Stomach smooth muscle (tissue), 2 donors: ENCODE results near the gene GPATCH1.
"Not testable (repeated sequence)": the region's sequence is repeated elsewhere in the genome, so short reads cannot be mapped to it uniquely, and the experiment has no call there.

Source experiments
- H3K27ac ChIP-seq: one replicate; pipeline ENCODE4 v1.7.0; 2013; ENCODE audit warnings: mild to moderate bottlenecking, low read length, inconsistent platforms
- H3K27me3 ChIP-seq, 2 donors: one replicate each; pipeline ENCODE4 v1.7.0; 2013; ENCODE audit warnings: low read length in 2 of 2; ENCODE audit not compliant: insufficient read depth in 2 of 2, control insufficient read depth in 1 of 2
- H3K36me3 ChIP-seq, 2 donors: one replicate each; pipeline ENCODE4 v1.7.0; 2013; ENCODE audit warnings: low read length in 2 of 2; ENCODE audit not compliant: control insufficient read depth in 2 of 2, insufficient read depth in 2 of 2
- H3K4me1 ChIP-seq: one replicate; pipeline ENCODE4 v1.7.0; 2013; ENCODE audit warnings: low read length; ENCODE audit not compliant: control insufficient read depth, insufficient read depth
- H3K4me3 ChIP-seq, 2 donors: one replicate each; pipeline ENCODE4 v1.7.0; 2013; ENCODE audit warnings: low read length in 2 of 2
- H3K9ac ChIP-seq, 2 donors: one replicate each; pipeline ENCODE4 v1.7.0; 2013; ENCODE audit warnings: low read length in 2 of 2, mild to moderate bottlenecking in 1 of 2
- H3K9me3 ChIP-seq, 2 donors: one replicate each; pipeline ENCODE4 v1.7.0; 2013; ENCODE audit warnings: low read length in 2 of 2; ENCODE audit not compliant: control insufficient read depth in 2 of 2
- donor health status: healthy.
- donor health status: Pancreatic carcinoma.

GPATCH1 gene

GRCh38 chr19:33080761-33081681, at the start of gene GPATCH1:
TSS of gene GPATCH1 (plus strand) at chr19:33081181. CDS start at chr19:33081194, 13 bp downstream.
- no peaks in the 10 kb centered on the region for H3K9me3 ChIP-seq
- H3K4me3 ChIP-seq, result peak within 1 kb of the TSS; percentile 79 to 100
- H3K9ac ChIP-seq, result peak within 1 kb of the TSS; percentile 85 to 93
- peaks cover 15% of the 10 kb centered on the region for H3K4me1 ChIP-seq
- H3K36me3 ChIP-seq, result no peaks in the 10 kb centered on the region
- H3K27me3 ChIP-seq, result no peaks in the 10 kb centered on the region
- H3K27ac ChIP-seq, result peak within 1 kb of the TSS; percentile 66

- no peaks in the 10 kb centered on the region for H3K4me1 ChIP-seq
- H3K9ac ChIP-seq, result no peak overlapping the region
- H3K9me3 ChIP-seq, result no peaks in the 10 kb centered on the region
- no peaks in the 10 kb centered on the region for H3K27me3 ChIP-seq
- H3K4me3 ChIP-seq, result no peak overlapping the region
- H3K36me3 ChIP-seq, result no peaks in the 10 kb centered on the region
- H3K27ac ChIP-seq, result no peak overlapping the region
Measured at GRCh38 chr19:33032218-33032781, 48.7 kb upstream of the GPATCH1 start.

GRCh38 chr19:33035461-33035860, 45.5 kb upstream of the GPATCH1 start:
- no peak overlapping the region for H3K9ac ChIP-seq
- H3K4me3 ChIP-seq, result no peak overlapping the region
- H3K27me3 ChIP-seq, result no peaks in the 10 kb centered on the region
- H3K27ac ChIP-seq, result no peak overlapping the region
- H3K36me3 ChIP-seq, result no peaks in the 10 kb centered on the region
- no peaks in the 10 kb centered on the region for H3K9me3 ChIP-seq
- no peaks in the 10 kb centered on the region for H3K4me1 ChIP-seq

- H3K9ac ChIP-seq, H3K27ac ChIP-seq, H3K4me3 ChIP-seq, H3K4me1 ChIP-seq, H3K27me3 ChIP-seq, H3K9me3 ChIP-seq, H3K36me3 ChIP-seq: not testable (repeated sequence)
Measured at GRCh38 chr19:33036370-33037167, 44.4 kb upstream of the GPATCH1 start.

GRCh38 chr19:33037168-33038025, 43.6 kb upstream of the GPATCH1 start:
- not testable (repeated sequence) for H3K27ac ChIP-seq, H3K9me3 ChIP-seq, H3K9ac ChIP-seq, H3K4me3 ChIP-seq, H3K36me3 ChIP-seq, H3K4me1 ChIP-seq, H3K27me3 ChIP-seq

GRCh38 chr19:33039108-33039599, 41.8 kb upstream of the GPATCH1 start:
- Histone ChIP-seq H3K27me3 (no peaks in the 10 kb centered on the region), H3K9me3 (no peaks in the 10 kb centered on the region), H3K36me3 (no peaks in the 10 kb centered on the region), H3K4me1 (no peaks in the 10 kb centered on the region), H3K9ac (no peak overlapping the region), H3K27ac (no peak overlapping the region), H3K4me3 (no peak overlapping the region)

GRCh38 chr19:33039815-33040214, 41.2 kb upstream of the GPATCH1 start:
- Histone ChIP-seq H3K27ac (no peak overlapping the region), H3K27me3 (no peaks in the 10 kb centered on the region), H3K36me3 (no peaks in the 10 kb centered on the region)

GRCh38 chr19:33040994-33041827, 39.8 kb upstream of the GPATCH1 start:
- no peak overlapping the region for H3K27ac ChIP-seq
- H3K9me3 ChIP-seq, result no peaks in the 10 kb centered on the region
- no peak overlapping the region for H3K9ac ChIP-seq
- no peaks in the 10 kb centered on the region for H3K4me1 ChIP-seq
- no peaks in the 10 kb centered on the region for H3K36me3 ChIP-seq
- no peaks in the 10 kb centered on the region for H3K27me3 ChIP-seq
- H3K4me3 ChIP-seq, result no peak overlapping the region

More at GRCh38 chr19:33039815-33040214, 41.2 kb upstream of the GPATCH1 start:
- Histone ChIP-seq H3K4me3 (no peak overlapping the region), H3K4me1 (no peaks in the 10 kb centered on the region), H3K9ac (no peak overlapping the region), H3K9me3 (no peaks in the 10 kb centered on the region)

- H3K27me3 ChIP-seq, H3K4me1 ChIP-seq, H3K36me3 ChIP-seq, H3K4me3 ChIP-seq, H3K9ac ChIP-seq, H3K27ac ChIP-seq, H3K9me3 ChIP-seq: not testable (repeated sequence)
Measured at GRCh38 chr19:33041828-33042160, 39.2 kb upstream of the GPATCH1 start.
